HepG2 (cell line): ENCODE data around the gene CENPE. TPM values are rescaled to one million over a fixed set of nuclear protein-coding genes. Genes with fewer than 3 reads are reported as not detected.

ENCODE experiments used
- CEBPG ChIP-seq: IDR thresholded peaks from 2 replicates; pipeline ENCODE4 v1.6.1; 2016
- KDM3A ChIP-seq: IDR thresholded peaks from 2 replicates; pipeline ENCODE4 v1.6.1; 2018; ENCODE audit warnings: low read depth, missing compliant biosample characterization
- NPAS2 ChIP-seq: sonication (generic); formaldehyde crosslinking; IDR thresholded peaks from 2 replicates; pipeline ENCODE4 v1.8.0; 2022; ENCODE audit warnings: mild to moderate bottlenecking, missing genetic modification reagents, borderline replicate concordance
- NR1H2 ChIP-seq: sonication (generic); formaldehyde crosslinking; IDR thresholded peaks from 2 replicates; pipeline ENCODE4 v1.8.1; 2022; ENCODE audit warnings: low read depth, missing genetic modification reagents, borderline replicate concordance
- PHF20 ChIP-seq: sonication (generic); formaldehyde crosslinking; IDR thresholded peaks from 2 replicates; pipeline ENCODE4 v1.5.0; 2020; ENCODE audit warnings: mild to moderate bottlenecking, missing genetic modification reagents
- RFXAP ChIP-seq: sonication (generic); formaldehyde crosslinking; IDR thresholded peaks from 2 replicates; pipeline ENCODE4 v1.4.0; 2020; ENCODE audit warnings: missing genetic modification reagents, borderline replicate concordance
- ZBTB7A ChIP-seq: sonication (generic); formaldehyde crosslinking; IDR thresholded peaks from 2 replicates; pipeline ENCODE4 v1.8.0; 2022; ENCODE audit warnings: mild to moderate bottlenecking, missing genetic modification reagents
- ZEB1 ChIP-seq: IDR thresholded peaks from 2 replicates; pipeline ENCODE4 v1.6.1; 2012; ENCODE audit warnings: mild to moderate bottlenecking, low read depth, inconsistent platforms; ENCODE audit not compliant: insufficient replicate concordance
- ZNF234 ChIP-seq: sonication (generic); formaldehyde crosslinking; conservative IDR thresholded peaks from 2 replicates; pipeline ENCODE4 v1.5.1; 2020; ENCODE audit warnings: mild to moderate bottlenecking, missing genetic modification reagents
- ZNF343 ChIP-seq: sonication (generic); formaldehyde crosslinking; IDR thresholded peaks from 2 replicates; pipeline ENCODE4 v1.4.0; 2020; ENCODE audit warnings: mild to moderate bottlenecking, missing genetic modification reagents
- ZNF570 ChIP-seq: sonication (generic); formaldehyde crosslinking; IDR thresholded peaks from 2 replicates; pipeline ENCODE4 v1.4.0; 2020; ENCODE audit warnings: mild to moderate bottlenecking, missing genetic modification reagents, borderline replicate concordance
- polyA plus RNA-seq, 8 experiments: library from polyadenylated mRNA; depleted of rRNA in 3 of 8; stranded (reverse) in 7 of 8; unstranded in 1 of 8; fragments of >200 nt; fragmentation: Illumina TruSeq in 4 of 8; extraction: Trizol in 4 of 8; gene quantifications; 2 replicates each; pipeline versions ENCODE4 v1.2.1 to v1.2.3, GENCODE V29; 2011 to 2016; ENCODE audit warnings: low read depth in 4 of 8, missing spikeins in 1 of 8, mixed read lengths in 1 of 8; ENCODE audit not compliant: insufficient read depth in 1 of 8
- total RNA-seq, 5 experiments: library from RNA; depleted of rRNA; stranded (reverse); fragments of >200 nt; fragmentation: Illumina TruSeq; extraction: Trizol; gene quantifications; 2 replicates each; pipeline ENCODE4 v1.2.3, GENCODE V29; 2016; ENCODE audit warnings: low read depth in 1 of 5
- TF ChIP-seq, protein P1 (sequence below): sonication (generic); formaldehyde crosslinking; IDR thresholded peaks from 2 replicates; pipeline ENCODE4 v1.4.0; 2020; ENCODE audit warnings: mild to moderate bottlenecking, missing genetic modification reagents
- TF ChIP-seq, protein P2 (sequence below): sonication (generic); formaldehyde crosslinking; IDR thresholded peaks from 2 replicates; pipeline ENCODE4 v1.4.0; 2020; ENCODE audit warnings: mild to moderate bottlenecking, missing genetic modification reagents
- TF ChIP-seq, protein P3 (sequence below): sonication (generic); formaldehyde crosslinking; IDR thresholded peaks from 2 replicates; pipeline ENCODE4 v1.8.1; 2023; ENCODE audit warnings: mild to moderate bottlenecking, missing genetic modification reagents, borderline replicate concordance
- TF ChIP-seq, protein P4 (sequence below): sonication (generic); formaldehyde crosslinking; IDR thresholded peaks from 2 replicates; pipeline ENCODE4 v1.4.0; 2020; ENCODE audit warnings: missing genetic modification reagents

The CENPE gene
- total and polyA plus RNA-seq, 2 of the 13 experiments (the other 11 are each of a cell fraction or from before 2014, with no cell fraction given) = 2.1 to 19.8 TPM

DNA sequence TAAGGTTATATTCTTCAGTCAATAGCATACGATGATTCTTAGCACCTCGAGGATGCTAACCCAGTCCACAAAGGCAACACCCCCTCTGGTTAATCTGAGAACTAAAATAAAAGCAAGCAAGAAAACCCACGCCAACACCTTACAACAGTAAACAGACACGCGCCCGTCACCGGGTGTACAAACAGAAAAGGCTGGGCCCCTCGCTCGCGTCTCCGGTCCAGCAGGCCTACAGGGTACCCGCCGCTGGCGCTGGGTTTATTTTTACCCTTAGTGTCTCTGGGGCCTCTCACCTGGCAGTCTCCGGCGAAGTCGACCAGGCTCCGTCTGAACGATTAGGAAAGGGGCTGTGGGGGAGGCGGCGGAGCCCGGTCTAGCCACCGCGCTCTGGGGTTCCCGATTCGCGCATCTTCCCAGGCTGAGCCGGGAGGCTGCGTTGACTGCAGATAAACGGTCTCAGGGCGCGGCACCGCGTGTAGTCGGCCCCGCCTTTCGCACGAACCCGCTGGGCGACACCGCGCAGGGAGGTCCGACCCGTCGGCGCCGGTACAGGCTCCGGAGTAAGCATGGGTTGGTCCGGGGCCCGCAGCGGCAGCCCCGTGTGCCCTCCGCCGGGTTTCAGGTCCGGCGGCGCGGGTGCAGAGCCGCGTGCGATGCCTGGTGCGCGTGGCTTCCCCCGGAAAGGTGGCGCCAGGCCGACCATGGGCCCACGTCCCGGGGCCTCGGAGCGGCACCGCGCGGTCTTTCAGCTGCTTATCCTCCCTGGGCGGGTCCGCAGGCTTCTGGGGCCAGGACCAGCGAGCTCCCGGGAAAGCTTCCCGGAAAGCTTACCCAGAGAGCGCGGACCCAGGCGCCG lies 122.0 kb downstream of the CENPE start (continued):
- TF ChIP-seq, protein P1, sequence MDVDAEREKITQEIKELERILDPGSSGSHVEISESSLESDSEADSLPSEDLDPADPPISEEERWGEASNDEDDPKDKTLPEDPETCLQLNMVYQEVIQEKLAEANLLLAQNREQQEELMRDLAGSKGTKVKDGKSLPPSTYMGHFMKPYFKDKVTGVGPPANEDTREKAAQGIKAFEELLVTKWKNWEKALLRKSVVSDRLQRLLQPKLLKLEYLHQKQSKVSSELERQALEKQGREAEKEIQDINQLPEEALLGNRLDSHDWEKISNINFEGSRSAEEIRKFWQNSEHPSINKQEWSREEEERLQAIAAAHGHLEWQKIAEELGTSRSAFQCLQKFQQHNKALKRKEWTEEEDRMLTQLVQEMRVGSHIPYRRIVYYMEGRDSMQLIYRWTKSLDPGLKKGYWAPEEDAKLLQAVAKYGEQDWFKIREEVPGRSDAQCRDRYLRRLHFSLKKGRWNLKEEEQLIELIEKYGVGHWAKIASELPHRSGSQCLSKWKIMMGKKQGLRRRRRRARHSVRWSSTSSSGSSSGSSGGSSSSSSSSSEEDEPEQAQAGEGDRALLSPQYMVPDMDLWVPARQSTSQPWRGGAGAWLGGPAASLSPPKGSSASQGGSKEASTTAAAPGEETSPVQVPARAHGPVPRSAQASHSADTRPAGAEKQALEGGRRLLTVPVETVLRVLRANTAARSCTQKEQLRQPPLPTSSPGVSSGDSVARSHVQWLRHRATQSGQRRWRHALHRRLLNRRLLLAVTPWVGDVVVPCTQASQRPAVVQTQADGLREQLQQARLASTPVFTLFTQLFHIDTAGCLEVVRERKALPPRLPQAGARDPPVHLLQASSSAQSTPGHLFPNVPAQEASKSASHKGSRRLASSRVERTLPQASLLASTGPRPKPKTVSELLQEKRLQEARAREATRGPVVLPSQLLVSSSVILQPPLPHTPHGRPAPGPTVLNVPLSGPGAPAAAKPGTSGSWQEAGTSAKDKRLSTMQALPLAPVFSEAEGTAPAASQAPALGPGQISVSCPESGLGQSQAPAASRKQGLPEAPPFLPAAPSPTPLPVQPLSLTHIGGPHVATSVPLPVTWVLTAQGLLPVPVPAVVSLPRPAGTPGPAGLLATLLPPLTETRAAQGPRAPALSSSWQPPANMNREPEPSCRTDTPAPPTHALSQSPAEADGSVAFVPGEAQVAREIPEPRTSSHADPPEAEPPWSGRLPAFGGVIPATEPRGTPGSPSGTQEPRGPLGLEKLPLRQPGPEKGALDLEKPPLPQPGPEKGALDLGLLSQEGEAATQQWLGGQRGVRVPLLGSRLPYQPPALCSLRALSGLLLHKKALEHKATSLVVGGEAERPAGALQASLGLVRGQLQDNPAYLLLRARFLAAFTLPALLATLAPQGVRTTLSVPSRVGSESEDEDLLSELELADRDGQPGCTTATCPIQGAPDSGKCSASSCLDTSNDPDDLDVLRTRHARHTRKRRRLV (CRISPR knock-in tag) = no peak
- TF ChIP-seq KDM3A (CRISPR knock-in tag) = no peak
- no peak for TF ChIP-seq ZNF343 (CRISPR knock-in tag)
- peak; percentile 72; the same call in 1 of the 2 replicates for TF ChIP-seq ZBTB7A
- no peak for TF ChIP-seq ZEB1
- no peak for TF ChIP-seq ZNF570 (CRISPR knock-in tag)
- no peak for TF ChIP-seq CEBPG
- TF ChIP-seq NPAS2 (CRISPR knock-in tag) = no peak
- no peak for TF ChIP-seq NR1H2
- no peak for TF ChIP-seq RFXAP (CRISPR knock-in tag)
- TF ChIP-seq, protein P2, sequence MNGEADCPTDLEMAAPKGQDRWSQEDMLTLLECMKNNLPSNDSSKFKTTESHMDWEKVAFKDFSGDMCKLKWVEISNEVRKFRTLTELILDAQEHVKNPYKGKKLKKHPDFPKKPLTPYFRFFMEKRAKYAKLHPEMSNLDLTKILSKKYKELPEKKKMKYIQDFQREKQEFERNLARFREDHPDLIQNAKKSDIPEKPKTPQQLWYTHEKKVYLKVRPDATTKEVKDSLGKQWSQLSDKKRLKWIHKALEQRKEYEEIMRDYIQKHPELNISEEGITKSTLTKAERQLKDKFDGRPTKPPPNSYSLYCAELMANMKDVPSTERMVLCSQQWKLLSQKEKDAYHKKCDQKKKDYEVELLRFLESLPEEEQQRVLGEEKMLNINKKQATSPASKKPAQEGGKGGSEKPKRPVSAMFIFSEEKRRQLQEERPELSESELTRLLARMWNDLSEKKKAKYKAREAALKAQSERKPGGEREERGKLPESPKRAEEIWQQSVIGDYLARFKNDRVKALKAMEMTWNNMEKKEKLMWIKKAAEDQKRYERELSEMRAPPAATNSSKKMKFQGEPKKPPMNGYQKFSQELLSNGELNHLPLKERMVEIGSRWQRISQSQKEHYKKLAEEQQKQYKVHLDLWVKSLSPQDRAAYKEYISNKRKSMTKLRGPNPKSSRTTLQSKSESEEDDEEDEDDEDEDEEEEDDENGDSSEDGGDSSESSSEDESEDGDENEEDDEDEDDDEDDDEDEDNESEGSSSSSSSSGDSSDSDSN = peak; percentile 97
- TF ChIP-seq ZNF234 (CRISPR knock-in tag) = peak; percentile 96; the same call in 1 of the 2 replicates
- no peak for TF ChIP-seq PHF20 (CRISPR knock-in tag)
- TF ChIP-seq, protein P3, sequence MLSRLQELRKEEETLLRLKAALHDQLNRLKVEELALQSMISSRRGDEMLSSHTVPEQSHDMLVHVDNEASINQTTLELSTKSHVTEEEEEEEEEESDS (CRISPR knock-in tag) = 0 out of 2 replicates have a peak, but pooled peaks have one; percentile 27
- TF ChIP-seq, protein P4, sequence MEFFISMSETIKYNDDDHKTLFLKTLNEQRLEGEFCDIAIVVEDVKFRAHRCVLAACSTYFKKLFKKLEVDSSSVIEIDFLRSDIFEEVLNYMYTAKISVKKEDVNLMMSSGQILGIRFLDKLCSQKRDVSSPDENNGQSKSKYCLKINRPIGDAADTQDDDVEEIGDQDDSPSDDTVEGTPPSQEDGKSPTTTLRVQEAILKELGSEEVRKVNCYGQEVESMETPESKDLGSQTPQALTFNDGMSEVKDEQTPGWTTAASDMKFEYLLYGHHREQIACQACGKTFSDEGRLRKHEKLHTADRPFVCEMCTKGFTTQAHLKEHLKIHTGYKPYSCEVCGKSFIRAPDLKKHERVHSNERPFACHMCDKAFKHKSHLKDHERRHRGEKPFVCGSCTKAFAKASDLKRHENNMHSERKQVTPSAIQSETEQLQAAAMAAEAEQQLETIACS (CRISPR knock-in tag) = peak; percentile 62
